ENCODE data around the gene TAF1B. TPM values are rescaled to one million over a fixed set of nuclear protein-coding genes. Genes with fewer than 3 reads are reported as not detected.
"Not testable (repeated sequence)": the region's sequence is repeated elsewhere in the genome, so short reads cannot be mapped to it uniquely, and the experiment has no call there.

Gene TAF1B
- polyA plus RNA-seq, 12 donors, result 9.8 to 22.9 (median 13.4) TPM; not detected in 1

DNA sequence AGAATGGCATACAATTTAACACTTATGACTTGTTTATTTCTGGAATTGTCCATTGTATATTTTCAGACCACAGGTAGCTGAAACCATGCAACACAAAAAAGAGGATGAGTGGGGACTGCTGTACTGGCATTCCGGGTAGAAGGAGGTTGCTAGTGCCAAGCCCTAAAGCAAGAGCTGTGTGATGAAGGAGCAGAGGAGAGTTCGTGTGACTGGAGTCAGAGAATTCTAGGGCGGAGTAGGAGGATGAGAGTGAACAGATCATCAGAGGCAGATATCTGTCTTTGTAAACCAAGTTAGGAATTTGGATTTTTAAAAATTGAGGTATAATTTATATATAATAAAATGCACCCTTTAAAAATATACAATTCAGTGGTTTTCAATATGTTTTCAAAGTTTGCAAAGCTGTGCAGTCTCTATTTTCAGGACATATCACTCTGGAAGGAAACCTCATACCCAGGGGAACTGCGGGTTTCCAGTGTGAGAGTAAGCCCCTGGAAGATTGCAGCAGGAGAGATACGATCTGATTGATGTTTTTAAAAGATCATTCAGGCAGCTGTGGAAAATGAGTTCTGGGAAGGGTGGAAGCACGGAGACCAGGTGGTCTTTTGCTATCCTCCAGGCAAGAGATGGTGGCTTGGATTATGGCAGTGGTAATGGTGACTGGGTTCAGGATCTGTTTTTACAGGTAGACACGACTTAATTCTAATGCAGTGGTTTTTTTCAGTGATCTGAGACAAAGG lies 36.4 kb downstream of the TAF1B start:
- no peak for DNase-seq

DNA sequence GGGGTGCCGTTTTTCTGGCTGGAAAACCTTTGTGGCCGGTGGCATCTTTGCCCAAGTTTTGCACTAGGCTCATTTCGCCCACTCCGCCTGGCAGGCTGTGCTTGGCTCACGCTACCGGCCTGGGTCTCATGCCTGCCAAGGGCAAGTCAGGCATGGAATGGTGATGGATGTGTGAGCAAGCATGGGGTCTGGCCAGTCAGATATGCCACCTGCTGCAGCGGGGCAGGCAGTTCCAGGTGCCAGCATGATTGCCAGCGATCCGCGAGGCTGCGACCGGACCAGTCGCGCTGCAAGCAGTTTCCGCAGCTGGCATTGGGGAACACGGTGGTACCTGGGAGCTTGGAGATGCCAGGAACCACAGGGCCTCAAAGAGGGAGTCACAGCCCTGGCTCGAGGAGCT lies 40.6 kb downstream of the TAF1B start:
- DNase-seq, result no peak

DNA sequence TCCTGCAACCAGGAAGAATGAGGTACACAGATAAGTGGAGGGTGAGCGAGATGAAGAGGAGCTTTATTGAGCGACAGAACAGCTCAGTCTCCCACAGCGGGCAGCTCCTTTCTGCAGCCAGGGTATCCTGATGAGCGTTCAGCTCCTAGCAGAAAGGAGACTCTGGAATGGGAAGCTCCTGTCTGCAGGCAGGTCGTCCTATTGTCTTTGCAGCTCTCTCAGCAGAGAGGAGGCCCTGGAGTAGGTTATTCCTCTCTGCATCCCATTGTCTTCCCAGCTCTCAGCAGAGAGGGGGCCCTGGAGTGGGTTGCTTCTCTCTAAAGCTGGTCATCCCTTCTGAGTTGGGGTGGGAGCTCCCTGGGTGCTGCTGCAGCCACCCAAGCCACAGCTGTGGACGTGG lies 41.2 kb downstream of the TAF1B start:
- no peak for DNase-seq

DNA sequence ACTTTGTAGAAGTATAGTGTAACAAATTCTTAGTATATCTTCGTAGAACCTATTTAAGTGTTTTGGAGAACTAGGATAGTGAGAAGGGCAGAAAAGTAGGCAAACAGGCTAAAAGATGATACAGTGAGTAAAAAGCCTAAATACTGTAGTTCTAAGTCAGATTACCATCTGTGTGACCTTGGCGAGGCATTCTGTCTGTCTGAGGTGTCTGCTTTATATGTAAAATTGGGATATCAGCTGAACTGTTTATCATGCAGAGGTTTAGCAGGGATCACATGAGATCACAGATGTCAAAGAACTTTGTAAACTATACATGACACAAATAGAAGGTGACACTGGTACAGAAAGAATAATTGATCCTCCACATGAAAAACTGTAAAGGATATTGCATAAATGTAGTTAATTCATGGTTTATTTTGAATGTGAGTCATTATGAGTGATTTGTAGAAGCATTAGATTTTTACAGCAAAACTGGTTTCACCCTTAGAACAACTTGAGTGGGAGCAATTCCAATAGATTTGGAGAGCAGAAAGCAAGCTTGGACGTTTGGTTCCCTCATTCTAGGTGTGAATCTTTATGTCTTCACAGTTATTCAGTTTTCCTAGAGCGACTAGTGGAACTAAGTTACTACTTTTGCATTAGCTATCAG lies 41.9 kb downstream of the TAF1B start:
- DNase-seq, result no peak

DNA sequence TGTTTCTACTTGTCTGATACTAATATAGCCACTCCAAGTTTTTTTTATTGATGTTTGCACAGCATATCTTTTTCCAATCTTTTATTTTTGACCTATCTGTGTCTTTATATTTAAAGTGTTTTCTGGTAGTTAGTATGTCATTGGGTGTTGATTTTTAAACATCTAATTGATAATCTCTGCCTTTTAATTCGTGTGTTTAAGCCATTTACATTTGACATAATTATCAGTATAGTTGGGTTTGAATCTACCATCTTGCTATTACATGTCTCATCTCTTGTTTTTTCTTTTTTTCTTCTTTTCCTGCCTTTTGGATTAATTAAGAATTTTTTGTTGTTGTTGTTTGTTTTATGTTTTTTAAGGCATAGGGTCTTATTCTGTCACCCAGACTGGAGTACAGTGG lies 44.2 kb downstream of the TAF1B start:
- no peak for DNase-seq

DNA sequence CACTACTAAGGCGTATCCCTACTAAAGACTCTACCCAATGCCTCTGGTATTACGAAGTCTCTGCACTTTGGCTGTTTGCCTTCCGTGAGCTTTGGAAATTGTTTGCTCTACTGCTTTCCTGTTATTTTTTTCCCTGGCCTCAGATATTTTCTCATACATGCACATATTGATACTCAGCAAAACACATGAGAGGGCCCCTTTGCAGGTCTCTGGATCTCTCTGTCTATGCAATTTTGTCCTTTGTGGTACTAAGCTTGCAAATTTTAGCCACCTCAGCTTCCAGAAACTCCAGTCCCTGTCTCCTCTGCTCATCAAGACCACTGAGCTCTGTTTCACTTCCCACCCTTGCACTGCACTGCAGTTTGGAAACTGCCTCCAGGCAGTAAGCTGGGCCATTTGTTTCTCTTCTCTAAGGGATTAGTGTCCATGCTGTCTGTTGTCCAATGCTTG lies 46.6 kb downstream of the TAF1B start:
- no peak for DNase-seq

DNA sequence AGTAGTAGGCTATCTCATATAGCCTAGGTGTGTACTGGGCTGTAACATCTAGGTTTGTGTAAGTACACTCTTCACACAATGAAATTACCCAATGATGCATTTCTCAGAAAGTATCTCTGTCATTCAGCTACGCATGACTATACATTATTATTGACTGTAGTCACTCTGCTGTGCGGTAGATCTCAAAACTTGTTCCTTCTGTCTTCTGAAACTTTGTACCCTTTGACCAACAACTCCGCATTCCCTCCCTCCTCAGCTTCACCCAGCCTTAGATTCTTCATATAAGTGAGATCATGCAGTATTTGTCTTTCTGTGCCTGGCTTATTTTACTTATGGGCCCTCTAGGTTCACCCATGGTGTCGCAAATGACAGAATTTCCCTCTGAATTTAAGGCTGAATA lies 49.0 kb downstream of the TAF1B start:
- DNase-seq, result no peak

DNA sequence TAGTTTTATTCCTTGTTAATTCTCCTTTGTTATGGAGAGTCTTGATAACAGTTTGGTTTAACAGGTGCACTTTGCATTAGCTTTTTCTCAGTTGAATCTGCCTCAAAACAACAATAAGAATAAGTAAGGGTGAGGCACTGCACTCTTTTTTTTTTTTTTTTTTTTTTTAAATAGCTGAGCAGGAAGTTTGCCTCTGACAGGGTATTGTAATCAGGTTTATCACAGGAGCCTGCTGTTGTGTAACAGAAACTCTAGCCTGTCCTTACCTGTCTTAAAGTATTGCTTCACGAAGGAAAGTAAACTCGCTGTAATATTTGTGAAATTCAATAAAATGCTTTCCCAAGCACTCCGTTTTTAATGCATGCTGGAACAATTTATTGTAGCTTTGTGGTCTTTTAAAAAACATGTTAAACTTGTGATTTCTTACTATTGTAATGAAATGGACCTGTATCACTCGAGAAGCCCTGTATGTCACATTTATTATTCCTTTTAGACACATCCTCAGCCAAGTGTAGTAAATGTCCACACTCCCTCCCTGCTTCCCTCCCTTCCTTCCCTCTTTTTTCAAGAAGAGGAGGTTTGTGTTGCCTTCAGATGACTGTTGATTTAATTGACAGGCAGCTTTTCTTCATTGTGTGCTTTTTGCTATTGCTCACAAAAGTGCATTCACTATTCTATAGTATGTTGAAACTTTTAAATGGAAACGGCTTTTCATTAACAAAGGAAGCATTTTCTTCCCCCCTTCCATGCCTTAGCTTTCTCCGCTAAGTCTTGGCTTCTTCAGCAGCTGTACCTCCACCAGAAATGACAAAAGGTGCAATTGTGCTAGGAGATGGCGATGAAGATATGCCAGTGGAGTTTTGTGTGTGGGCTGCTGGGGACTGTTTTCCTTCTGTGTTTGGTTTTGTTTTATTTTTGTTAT lies 52.7 kb downstream of the TAF1B start:
- no peak for DNase-seq

DNA sequence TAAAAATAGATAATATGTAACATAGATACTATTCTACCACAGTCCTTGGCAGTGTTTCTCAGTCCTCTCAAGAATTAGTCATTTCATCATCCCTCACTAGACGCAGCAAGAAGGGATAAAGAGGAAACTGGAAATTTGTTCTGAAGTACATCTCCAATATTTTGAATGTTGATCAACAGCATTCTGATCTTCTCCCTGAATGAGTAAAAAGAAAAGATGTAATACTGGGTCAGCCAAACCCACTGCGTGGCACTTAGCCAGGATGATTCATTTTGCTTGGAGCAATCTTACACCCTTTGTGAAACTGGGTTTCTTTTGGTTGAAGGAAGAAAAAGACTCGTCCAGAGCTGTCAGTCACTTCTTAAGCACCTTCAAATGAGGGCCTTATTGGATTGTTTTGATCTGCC lies 54.1 kb downstream of the TAF1B start:
- peak; percentile 79 for DNase-seq

DNA sequence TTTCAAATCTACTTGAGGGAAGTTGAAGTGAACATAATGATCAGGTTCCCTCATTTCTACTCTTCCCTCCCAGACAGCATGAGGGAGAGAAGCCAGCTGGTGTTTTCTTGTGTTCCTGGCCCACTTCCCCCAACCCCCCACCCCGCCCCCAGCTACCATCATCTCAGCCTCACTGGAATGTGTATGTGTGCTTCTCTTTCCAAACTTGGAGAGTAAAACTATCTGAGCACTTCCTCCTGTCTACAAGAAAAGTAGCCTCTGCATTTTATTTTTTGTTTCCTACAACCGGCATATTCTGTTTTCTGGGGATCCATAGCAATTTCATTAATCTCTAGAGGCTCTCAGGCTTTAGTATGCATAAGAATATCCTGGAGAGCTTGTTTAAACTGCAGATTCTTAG lies 54.6 kb downstream of the TAF1B start:
- DNase-seq, result peak; percentile 28

DNA sequence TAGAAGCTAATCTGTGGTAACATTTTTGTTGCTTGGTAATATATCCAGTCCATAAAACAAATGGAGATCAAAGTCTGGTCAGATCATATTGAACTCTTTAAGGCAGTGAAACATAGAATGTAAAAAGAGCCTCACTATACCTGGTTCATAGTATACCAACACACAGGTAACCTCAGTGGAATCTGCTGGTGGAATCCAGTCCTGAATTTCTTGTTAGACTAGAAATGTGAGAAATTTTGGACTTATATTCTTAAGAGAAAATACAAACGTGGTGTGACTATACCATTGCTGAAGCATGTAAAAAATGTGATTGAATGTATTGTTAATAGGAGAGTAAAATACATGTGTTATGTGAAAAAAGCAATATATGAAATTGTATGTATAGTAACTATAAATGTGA lies 62.1 kb downstream of the TAF1B start:
- no peak for DNase-seq

DNA sequence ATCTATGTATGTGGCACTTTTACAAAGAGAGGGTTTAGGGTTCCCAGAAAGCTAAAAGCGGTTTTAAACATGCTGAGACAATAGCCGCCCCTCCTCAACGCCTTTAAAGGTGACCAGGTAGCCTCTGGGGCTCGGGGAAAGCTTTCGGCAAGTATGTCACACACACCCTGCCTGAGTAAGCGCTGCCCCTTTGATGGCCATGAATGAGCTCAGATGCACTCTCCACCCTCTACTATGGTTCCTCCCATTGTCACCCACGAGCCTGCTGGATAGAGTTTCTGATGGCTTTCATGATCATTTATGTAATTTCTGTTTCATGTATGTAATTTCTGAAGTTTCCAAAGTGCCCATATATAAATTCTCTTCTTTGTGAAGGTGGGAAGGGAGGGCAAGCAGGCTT lies 64.1 kb downstream of the TAF1B start:
- DNase-seq, result no peak

DNA sequence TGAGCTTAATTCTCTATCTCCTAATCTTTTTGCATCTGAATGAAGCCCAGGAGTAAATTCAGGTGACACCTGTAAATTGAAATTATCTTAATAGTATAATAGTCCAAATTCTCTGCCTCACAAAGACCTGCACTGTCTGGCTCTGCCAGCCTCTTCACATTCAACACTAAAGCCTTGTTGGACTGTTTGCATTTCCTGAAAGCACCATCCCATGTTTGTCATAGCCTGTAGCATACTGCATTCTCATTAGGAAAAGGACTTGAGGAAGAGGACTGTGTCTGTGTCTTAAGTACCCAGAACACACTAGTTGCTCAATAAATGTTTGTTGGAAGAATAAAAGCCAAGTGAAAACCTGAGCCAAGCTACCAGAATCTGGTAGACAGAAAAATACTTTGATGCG lies 65.4 kb downstream of the TAF1B start:
- DNase-seq, result no peak

DNA sequence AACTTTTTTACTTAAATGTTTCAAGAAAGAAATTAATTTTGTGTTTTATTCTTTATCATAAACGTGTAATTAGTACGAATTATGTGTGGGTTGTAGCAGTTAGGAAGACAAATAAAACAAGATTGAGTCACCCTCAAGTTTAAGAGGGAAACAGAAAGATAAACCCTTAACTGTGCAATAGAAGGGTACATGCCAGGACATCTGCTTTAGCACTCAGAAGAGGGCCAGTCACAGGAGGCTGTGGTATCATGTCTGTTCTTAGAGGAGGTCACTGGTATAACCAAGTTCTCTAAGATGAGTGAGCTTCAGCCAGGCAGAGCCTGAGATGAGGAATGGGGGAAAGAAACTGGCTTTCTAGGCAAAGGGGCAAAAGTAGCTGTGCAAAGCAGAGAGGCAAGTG lies 65.8 kb downstream of the TAF1B start:
- no peak for DNase-seq

DNA sequence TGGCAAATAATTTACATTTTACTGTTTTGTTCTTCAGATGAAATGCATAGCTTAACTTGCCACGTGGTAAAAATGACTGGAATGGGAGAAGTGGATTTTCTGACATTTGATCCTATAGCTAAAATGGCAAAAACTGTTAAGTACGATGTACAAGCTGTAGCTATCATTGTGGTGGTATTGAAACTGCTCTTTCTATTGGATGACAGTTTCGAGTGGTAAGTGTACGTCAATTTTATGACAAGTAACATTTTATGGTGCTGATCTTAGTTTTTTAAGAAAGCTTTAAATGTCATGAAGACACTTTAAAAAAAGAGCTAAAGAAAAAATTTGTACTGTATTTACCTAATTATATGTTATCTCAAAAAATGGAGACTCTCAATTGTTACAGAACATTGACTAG lies 67.4 kb downstream of the TAF1B start:
- DNase-seq, result no peak

DNA sequence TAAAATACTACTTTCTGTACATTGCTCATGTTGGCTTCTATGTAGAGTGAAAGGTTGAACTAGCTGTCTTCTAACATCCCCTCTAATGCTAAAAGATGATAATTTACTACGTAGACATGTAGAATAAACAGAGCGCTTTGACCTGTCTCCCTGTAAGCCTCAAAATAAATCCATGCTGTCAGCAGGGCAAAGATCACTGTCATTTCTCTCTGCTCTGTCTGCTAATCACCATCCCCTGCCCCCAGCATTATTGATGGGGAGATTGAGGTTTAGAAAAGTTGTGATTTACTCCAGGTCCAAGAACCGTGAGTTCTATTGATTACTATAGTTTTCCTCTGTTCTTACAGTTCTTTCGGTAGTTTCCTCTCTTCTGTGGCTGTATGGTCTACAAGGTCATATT lies 69.2 kb downstream of the TAF1B start:
- no peak for DNase-seq

DNA sequence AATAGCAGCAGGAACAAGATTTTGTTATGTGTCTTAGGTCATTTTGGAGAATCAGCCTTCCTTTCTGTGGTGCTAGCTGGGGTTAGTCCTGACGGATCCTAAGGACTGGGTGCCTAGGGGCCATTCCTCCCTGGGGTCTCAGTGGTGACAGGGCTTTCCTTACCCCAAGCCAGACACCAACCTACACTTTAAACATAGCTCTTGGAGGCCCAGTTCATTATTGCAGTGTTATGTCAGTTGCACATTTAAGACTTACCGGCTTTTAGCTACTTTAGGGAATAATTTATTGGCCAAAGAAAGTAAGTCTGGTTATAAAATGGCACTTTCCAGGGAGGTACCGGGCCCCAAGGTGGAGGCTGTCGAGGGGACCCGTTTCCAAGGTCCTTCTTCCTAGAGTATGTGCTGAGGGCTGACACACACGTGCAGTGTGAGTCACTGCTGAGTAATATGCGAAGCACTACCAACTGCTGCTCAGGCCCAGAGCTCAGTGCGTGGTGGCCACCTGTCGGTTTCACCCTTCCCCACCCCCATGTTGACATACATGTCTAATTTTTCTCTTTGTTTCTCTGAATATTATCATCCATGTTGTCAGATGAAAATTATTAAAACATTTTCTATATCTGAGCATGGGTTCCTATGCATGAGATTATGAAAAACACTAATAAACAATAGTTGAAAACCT lies 71.3 kb downstream of the TAF1B start:
- no peak for DNase-seq

DNA sequence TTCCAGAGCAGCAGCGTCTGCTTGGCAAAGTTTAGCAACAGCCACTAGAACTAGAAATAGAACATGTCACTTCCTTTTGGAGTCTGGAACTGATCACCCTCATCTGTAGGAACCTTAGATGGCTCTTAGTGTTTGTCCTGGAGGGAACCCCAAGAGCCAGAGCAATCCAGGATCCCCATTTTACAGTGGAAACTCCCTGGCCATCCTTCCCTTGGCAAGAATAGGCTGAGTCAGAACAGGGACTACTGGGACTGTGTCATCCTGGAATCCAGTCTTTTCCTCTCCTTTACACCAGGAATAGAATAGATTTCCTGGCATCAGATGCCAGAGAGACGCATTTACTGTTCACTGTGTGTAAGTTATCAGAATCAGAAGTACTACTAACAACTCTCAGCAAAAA lies 75.0 kb downstream of the TAF1B start:
- peak; percentile 8 for DNase-seq

DNA sequence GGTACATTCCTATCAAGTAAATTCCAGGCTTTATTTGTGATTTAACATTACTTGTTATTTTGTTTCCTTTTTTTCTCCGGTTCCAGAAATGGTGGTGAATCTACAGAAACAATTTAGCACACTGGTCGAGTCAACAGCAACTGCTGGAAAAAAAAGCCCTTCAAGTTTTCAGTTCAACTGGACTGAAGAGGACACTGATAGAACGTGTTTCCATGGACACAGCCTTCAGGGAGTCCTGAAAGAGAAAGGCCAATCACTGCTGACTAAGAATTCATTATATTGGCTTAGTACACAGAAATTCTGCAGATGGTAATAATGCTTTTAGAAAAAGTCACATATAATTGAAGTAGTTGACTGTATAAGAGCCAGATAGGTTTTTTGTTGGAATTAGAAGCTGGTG lies 76.2 kb downstream of the TAF1B start:
- DNase-seq, result peak; percentile 65

DNA sequence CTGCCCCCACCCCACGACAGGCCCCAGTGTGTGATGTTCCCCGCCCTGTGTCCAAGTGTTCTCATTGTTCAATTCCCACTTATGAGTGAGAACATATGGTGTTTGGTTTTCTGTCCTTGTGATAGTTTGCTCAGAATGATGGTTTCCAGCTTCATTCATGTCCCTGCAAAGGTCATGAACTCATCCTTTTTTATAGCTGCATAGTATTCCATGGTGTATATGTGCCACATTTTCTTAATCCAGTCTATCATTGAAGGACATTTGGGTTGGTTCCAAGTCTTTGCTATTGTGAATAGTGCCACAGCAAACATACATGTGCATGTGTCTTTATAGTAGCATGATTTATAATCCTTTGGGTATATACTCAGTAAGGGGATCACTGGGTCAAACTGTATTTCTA lies 83.7 kb downstream of the TAF1B start:
- not testable (repeated sequence) for DNase-seq

DNA sequence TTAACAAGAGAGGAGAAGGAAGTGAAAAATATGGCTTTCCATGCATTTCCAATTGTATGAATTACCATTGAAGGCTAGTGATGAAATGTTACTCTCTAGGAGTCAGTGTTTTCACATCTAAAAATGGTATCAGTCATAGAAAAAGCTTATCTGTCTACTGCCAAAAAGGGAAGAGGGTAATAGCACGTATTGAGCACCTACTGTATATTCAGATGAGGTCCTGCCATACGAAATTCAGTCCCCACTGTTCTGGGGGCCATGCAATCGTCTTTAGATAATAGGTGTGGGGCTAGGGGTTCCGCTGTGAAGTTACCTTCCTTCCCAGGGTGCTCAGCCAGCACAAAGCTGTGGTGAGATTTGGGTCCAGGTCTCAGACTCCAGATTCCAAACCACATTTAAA lies 94.0 kb downstream of the TAF1B start:
- DNase-seq, result no peak

DNA sequence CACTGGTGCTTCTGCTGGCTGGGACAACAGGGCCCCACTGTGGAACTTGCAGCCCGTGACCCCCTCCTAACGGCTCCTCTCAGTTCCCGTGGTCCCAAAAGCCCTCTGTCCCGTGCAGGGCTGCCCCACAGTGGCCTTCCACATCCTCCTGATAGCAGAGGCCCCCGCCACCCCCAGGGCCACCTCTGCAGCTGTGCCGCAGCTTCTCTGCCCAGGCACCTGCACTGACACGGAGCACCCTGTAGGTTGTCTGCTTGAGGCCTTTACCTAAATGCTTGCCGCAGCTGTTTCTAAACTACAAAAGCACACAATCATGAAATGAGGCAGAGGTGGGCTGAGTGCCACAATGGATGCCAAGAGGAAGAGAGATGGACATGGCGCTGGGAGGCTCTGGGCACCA lies 94.7 kb downstream of the TAF1B start:
- no peak for DNase-seq
